ENCODE data around the gene FUS. TPM values are rescaled to one million over a fixed set of nuclear protein-coding genes. Genes with fewer than 3 reads are reported as not detected.
"Not testable (repeated sequence)": the region's sequence is repeated elsewhere in the genome, so short reads cannot be mapped to it uniquely, and the experiment has no call there.

Gene FUS
- total RNA-seq, 1 experiment from 2014 or later: 490 TPM

- TF ChIP-seq, protein P1, sequence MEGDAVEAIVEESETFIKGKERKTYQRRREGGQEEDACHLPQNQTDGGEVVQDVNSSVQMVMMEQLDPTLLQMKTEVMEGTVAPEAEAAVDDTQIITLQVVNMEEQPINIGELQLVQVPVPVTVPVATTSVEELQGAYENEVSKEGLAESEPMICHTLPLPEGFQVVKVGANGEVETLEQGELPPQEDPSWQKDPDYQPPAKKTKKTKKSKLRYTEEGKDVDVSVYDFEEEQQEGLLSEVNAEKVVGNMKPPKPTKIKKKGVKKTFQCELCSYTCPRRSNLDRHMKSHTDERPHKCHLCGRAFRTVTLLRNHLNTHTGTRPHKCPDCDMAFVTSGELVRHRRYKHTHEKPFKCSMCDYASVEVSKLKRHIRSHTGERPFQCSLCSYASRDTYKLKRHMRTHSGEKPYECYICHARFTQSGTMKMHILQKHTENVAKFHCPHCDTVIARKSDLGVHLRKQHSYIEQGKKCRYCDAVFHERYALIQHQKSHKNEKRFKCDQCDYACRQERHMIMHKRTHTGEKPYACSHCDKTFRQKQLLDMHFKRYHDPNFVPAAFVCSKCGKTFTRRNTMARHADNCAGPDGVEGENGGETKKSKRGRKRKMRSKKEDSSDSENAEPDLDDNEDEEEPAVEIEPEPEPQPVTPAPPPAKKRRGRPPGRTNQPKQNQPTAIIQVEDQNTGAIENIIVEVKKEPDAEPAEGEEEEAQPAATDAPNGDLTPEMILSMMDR (IDR thresholded peaks at IDR 0.05; ENCODE audit: insufficient read depth in 1 of 2, low read depth in 1 of 2, low read length in 1 of 2, severe bottlenecking in 1 of 2, unreplicated experiment in 1 of 2): no peak
- intact Hi-C loops (cut with micrococcal nuclease; ENCODE audit: unreplicated experiment): loop anchor here (5.0 kb wide), 1 partner anchor 285 kb away; the partner anchor contains the start of gene ZNF843
- no TSS peak for BruUV-seq (replicated peaks)
- Histone ChIP-seq H3K36me3 (ENCODE audit: control insufficient read depth, insufficient read depth, low read length) (no peaks in the 10 kb centered on the region), H3K27me3 (replicated peaks; ENCODE audit: control insufficient read depth, insufficient read depth, low read length) (no peaks in the 10 kb centered on the region), H3K4me3 (ENCODE audit: low read depth, low read length) (no peak overlapping the region), H3K9me3 (no peaks in the 10 kb centered on the region), H3K4me1 (0 out of 2 replicates have a peak, but pooled peaks cover 3% of the 10 kb centered on the region)
- POLR2A ChIA-PET: interaction anchor here (1.5 to 1.6 kb wide), 2 partner anchors 23 to 40 kb away, joined by 6 to 7 read pairs; partner anchors contain the start of genes FUS and KAT8
- DNase-seq: no peak
- Mint-ChIP-seq H3K36me3 (ENCODE audit: insufficient read depth, unreplicated experiment) (no peaks in the 10 kb centered on the region), H3K4me3 (ENCODE audit: unreplicated experiment) (peak overlapping the region; percentile 37), H3K9me3 (ENCODE audit: unreplicated experiment) (no peaks in the 10 kb centered on the region), H3K27ac (ENCODE audit: unreplicated experiment) (no peak overlapping the region), H3K4me1 (ENCODE audit: low read depth, unreplicated experiment) (no peaks in the 10 kb centered on the region), H3K27me3 (ENCODE audit: insufficient read depth, unreplicated experiment) (no peaks in the 10 kb centered on the region)
- CTCF ChIA-PET: interaction anchor here (0.7 to 1.2 kb wide), 4 partner anchors 15 to 228 kb away, joined by 3 to 6 read pairs (median 4); no protein-coding TSS in a partner anchor
These were observed 22.8 kb upstream of the FUS start for GRCh38 chr16:31157136-31157535.

GRCh38 chr16:31167315-31167714, 12.6 kb upstream of the FUS start:
- Mint-ChIP-seq H3K4me1 (ENCODE audit: low read depth, unreplicated experiment) (peaks cover 15% of the 10 kb centered on the region), H3K9me3 (ENCODE audit: unreplicated experiment) (no peaks in the 10 kb centered on the region), H3K27me3 (ENCODE audit: insufficient read depth, unreplicated experiment) (no peaks in the 10 kb centered on the region), H3K4me3 (ENCODE audit: unreplicated experiment) (no peak overlapping the region), H3K36me3 (ENCODE audit: insufficient read depth, unreplicated experiment) (no peaks in the 10 kb centered on the region), H3K27ac (ENCODE audit: unreplicated experiment) (no peak overlapping the region)
- Histone ChIP-seq H3K4me1 (0 out of 2 replicates have a peak, but pooled peaks cover 3% of the 10 kb centered on the region), H3K4me3 (ENCODE audit: low read depth, low read length) (no peak overlapping the region), H3K9me3 (no peaks in the 10 kb centered on the region), H3K36me3 (ENCODE audit: control insufficient read depth, insufficient read depth, low read length) (no peaks in the 10 kb centered on the region), H3K27me3 (replicated peaks; ENCODE audit: control insufficient read depth, insufficient read depth, low read length) (no peaks in the 10 kb centered on the region)
- DNase-seq: no peak
- TF ChIP-seq, protein P1 (IDR thresholded peaks at IDR 0.05; ENCODE audit: insufficient read depth in 1 of 2, low read depth in 1 of 2, low read length in 1 of 2, severe bottlenecking in 1 of 2, unreplicated experiment in 1 of 2): no peak
- ChIA-PET POLR2A (no interaction called here), CTCF (no interaction called here)
- intact Hi-C loops (cut with micrococcal nuclease; ENCODE audit: unreplicated experiment): no loop called here
- no TSS peak for BruUV-seq (replicated peaks)

- H3K27ac Mint-ChIP-seq (ENCODE audit: unreplicated experiment): no peak overlapping the region
- Histone ChIP-seq H3K27me3 (replicated peaks; ENCODE audit: control insufficient read depth, insufficient read depth, low read length) (no peaks in the 10 kb centered on the region), H3K4me3 (ENCODE audit: low read depth, low read length) (no peak overlapping the region), H3K36me3 (ENCODE audit: control insufficient read depth, insufficient read depth, low read length) (no peaks in the 10 kb centered on the region), H3K9me3 (no peaks in the 10 kb centered on the region), H3K4me1 (0 out of 2 replicates have a peak, but pooled peaks cover 3% of the 10 kb centered on the region)
- peak; percentile 70 to 71 for DNase-seq
- H3K4me3 Mint-ChIP-seq (ENCODE audit: unreplicated experiment): no peak overlapping the region
- CTCF ChIA-PET: interaction anchor here (0.7 kb wide), 1 partner anchor 774 kb away, joined by 4 read pairs; the partner anchor contains the start of gene ZNF48
- peaks cover 15% of the 10 kb centered on the region for H3K4me1 Mint-ChIP-seq (ENCODE audit: low read depth, unreplicated experiment)
- no peaks in the 10 kb centered on the region for H3K36me3 Mint-ChIP-seq (ENCODE audit: insufficient read depth, unreplicated experiment)
- no peaks in the 10 kb centered on the region for H3K9me3 Mint-ChIP-seq (ENCODE audit: unreplicated experiment)
- POLR2A ChIA-PET: interaction anchor here (0.6 kb wide), 1 partner anchor 11 kb away, joined by 3 read pairs; the partner anchor contains the start of gene FUS
- no TSS peak for BruUV-seq (replicated peaks)
- intact Hi-C loops (cut with micrococcal nuclease; ENCODE audit: unreplicated experiment): no loop called here
- TF ChIP-seq, protein P1 (IDR thresholded peaks at IDR 0.05; ENCODE audit: insufficient read depth in 1 of 2, low read depth in 1 of 2, low read length in 1 of 2, severe bottlenecking in 1 of 2, unreplicated experiment in 1 of 2): no peak
- H3K27me3 Mint-ChIP-seq (ENCODE audit: insufficient read depth, unreplicated experiment): no peaks in the 10 kb centered on the region
These were observed 11.1 kb upstream of the FUS start for GRCh38 chr16:31168848-31169247.

DNA sequence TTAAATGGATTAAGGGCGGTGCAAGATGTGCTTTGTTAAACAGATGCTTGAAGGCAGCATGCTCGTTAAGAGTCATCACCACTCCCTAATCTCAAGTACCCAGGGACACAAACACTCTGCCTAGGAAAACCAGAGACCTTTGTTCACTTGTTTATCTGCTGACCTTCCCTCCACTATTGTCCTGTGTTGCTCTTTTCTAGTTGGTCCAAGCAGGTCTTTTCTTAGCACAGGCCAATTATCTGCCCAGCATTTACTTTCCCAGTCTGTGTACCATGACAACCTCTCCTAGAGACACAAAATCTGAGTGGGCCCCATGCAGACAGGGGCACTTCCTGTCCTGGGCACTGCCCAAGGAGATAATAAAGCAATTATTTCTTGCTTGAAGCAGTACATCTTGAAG, 9.9 kb upstream of the FUS start:
- H3K9me3 Mint-ChIP-seq (ENCODE audit: unreplicated experiment); H3K27me3 Mint-ChIP-seq (ENCODE audit: insufficient read depth, unreplicated experiment); H3K36me3 Mint-ChIP-seq (ENCODE audit: insufficient read depth, unreplicated experiment); intact Hi-C loops (cut with micrococcal nuclease; ENCODE audit: unreplicated experiment); H3K4me3 Mint-ChIP-seq (ENCODE audit: unreplicated experiment); H3K9me3 ChIP-seq; DNase-seq; BruUV-seq (replicated peaks); CTCF ChIA-PET; H3K27me3 ChIP-seq (replicated peaks; ENCODE audit: control insufficient read depth, insufficient read depth, low read length); H3K36me3 ChIP-seq (ENCODE audit: control insufficient read depth, insufficient read depth, low read length); H3K4me3 ChIP-seq (ENCODE audit: low read depth, low read length); POLR2A ChIA-PET; H3K4me1 ChIP-seq: not testable (repeated sequence)
- peak overlapping the region; percentile 36 for H3K27ac Mint-ChIP-seq (ENCODE audit: unreplicated experiment)
- peaks cover 15% of the 10 kb centered on the region for H3K4me1 Mint-ChIP-seq (ENCODE audit: low read depth, unreplicated experiment)

Data from Caco-2 (cell line).